ENCODE data around the gene SLC25A11. TPM values are rescaled to one million over a fixed set of nuclear protein-coding genes. Genes with fewer than 3 reads are reported as not detected.

Gene SLC25A11
- total and polyA plus RNA-seq, 2 experiments from 2014 or later: 59.5 to 78.7 TPM

DNA sequence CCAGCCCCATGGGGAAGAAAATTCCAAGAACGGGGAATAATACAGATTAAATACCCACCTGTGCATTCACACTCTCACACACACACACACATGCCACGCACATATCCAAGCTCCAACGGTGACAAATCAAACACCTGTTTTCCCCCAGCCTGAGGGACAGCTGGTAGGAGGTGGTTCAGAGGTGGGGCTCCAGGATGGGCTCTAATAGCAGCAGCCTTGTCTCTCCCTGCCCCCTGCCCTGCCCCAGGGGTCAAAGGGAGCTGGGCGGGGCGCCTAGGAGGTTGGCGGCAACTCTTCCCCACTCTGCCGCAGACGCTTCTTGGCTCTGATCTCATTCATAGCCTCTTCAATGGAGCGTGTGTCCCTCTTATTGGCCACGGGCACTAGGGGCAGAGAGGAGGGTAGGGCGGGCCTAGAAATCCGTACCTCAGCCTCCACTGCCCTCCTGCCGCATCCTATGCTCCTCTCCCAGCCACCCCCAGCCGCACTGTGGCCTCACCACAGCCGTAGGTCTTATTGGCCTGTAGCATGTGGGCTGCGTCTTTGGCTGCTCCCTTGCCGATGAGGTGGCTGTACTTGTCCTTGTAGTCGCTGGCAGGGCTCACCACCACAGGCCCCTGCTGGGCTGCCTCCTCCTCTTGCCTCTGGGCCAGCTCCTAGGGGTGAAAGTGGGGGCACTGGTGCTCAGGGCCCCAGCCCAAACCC lies 19.6 kb upstream of the SLC25A11 start:
- no peak overlapping the region for H3K4me2 ChIP-seq
- H3K9me2 ChIP-seq (replicated peaks; ENCODE audit: insufficient read depth): no peaks in the 10 kb centered on the region
- H4K20me1 ChIP-seq (ENCODE audit: insufficient read depth, poor library complexity, severe bottlenecking): no peaks in the 10 kb centered on the region
- TF ChIP-seq EZH2 (IDR thresholded peaks at IDR 0.05; ENCODE audit: borderline replicate concordance): no peak
- no peak for TF ChIP-seq EZH2phosphoT487 (IDR thresholded peaks at IDR 0.05; ENCODE audit: low read depth, severe bottlenecking, unreplicated experiment)
- TF ChIP-seq, protein P1, sequence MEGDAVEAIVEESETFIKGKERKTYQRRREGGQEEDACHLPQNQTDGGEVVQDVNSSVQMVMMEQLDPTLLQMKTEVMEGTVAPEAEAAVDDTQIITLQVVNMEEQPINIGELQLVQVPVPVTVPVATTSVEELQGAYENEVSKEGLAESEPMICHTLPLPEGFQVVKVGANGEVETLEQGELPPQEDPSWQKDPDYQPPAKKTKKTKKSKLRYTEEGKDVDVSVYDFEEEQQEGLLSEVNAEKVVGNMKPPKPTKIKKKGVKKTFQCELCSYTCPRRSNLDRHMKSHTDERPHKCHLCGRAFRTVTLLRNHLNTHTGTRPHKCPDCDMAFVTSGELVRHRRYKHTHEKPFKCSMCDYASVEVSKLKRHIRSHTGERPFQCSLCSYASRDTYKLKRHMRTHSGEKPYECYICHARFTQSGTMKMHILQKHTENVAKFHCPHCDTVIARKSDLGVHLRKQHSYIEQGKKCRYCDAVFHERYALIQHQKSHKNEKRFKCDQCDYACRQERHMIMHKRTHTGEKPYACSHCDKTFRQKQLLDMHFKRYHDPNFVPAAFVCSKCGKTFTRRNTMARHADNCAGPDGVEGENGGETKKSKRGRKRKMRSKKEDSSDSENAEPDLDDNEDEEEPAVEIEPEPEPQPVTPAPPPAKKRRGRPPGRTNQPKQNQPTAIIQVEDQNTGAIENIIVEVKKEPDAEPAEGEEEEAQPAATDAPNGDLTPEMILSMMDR (IDR thresholded peaks at IDR 0.05; ENCODE audit: poor library complexity): no peak
- peaks cover 5% of the 10 kb centered on the region for H3K79me2 ChIP-seq
- H3K36me3 ChIP-seq (replicated peaks; ENCODE audit: insufficient read depth, low read depth): no peaks in the 10 kb centered on the region
- no peak for DNase-seq (ENCODE audit: low spot score)
- no peaks in the 10 kb centered on the region for H3K4me1 ChIP-seq (ENCODE audit: insufficient read depth)
- H2AFZ ChIP-seq: no peak overlapping the region
- no peaks in the 10 kb centered on the region for H3K9me3 ChIP-seq (ENCODE audit: low read depth)
- H3K4me3 ChIP-seq: no peak overlapping the region
- H3K27ac ChIP-seq: no peak overlapping the region
- H3K27me3 ChIP-seq: no peaks in the 10 kb centered on the region
- 92% methylated on average over 18 of the region's 18 CpGs for WGBS (ENCODE audit: low lambda C conversion rate, missing lambda C conversion rate)

DNA sequence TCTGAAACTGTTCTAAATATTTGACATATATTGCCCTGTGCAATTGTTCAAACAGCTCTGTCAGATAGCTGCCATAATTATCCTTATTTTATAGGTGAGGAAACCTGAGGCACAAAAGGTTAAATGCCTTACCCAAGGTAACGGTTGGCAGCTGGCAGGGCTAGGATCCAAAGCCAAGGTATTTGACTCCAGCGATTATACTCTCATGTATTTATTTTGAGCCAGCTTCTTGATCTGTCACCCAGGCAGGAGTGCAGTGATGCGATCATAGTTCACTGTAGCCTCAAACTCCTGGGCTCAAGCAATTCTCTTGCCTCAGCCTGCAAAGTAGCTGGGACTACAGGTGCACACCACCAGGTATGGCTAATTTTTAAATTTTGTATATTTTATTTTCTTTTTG lies 18.3 kb upstream of the SLC25A11 start:
- Histone ChIP-seq H3K36me3 (replicated peaks; ENCODE audit: insufficient read depth, low read depth) (no peaks in the 10 kb centered on the region), H3K4me2 (no peak overlapping the region), H3K4me3 (no peak overlapping the region), H3K27ac (no peak overlapping the region), H3K27me3 (no peaks in the 10 kb centered on the region), H4K20me1 (ENCODE audit: insufficient read depth, poor library complexity, severe bottlenecking) (no peaks in the 10 kb centered on the region), H3K9me2 (replicated peaks; ENCODE audit: insufficient read depth) (no peaks in the 10 kb centered on the region), H3K79me2 (no peaks in the 10 kb centered on the region), H3K4me1 (ENCODE audit: insufficient read depth) (no peaks in the 10 kb centered on the region), H3K9me3 (ENCODE audit: low read depth) (no peaks in the 10 kb centered on the region), H2AFZ (no peak overlapping the region)
- no peak for DNase-seq (ENCODE audit: low spot score)
- WGBS (ENCODE audit: low lambda C conversion rate, missing lambda C conversion rate): 97% methylated on average over 3 of the region's 3 CpGs
- TF ChIP-seq EZH2phosphoT487 (IDR thresholded peaks at IDR 0.05; ENCODE audit: low read depth, severe bottlenecking, unreplicated experiment) (no peak), EZH2 (IDR thresholded peaks at IDR 0.05; ENCODE audit: borderline replicate concordance) (no peak)
- TF ChIP-seq, protein P1 (IDR thresholded peaks at IDR 0.05; ENCODE audit: poor library complexity): no peak

DNA sequence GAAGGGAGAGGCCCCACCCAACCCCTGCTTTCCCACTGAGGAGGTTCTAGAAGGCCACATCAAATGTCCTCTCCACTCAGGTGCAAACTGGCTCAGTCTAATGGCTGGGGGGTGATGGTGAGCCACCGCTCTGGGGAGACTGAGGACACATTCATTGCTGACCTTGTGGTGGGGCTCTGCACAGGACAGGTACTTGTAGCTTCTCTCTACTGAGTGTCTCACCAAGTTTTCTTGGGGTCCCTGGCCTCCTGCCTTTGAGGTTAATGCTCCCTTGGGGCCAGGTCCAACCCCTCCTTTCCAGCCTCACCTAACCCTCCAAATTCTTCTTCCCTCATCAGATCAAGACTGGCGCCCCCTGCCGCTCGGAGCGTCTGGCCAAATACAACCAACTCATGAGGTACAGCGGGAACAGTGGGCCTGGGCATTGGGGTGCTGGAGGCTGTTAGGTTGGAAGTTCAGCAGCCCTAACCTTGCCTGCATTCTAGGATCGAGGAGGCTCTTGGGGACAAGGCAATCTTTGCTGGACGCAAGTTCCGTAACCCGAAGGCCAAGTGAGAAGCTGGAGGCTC lies 16.7 kb upstream of the SLC25A11 start:
- Histone ChIP-seq H2AFZ (no peak overlapping the region), H3K4me1 (ENCODE audit: insufficient read depth) (no peaks in the 10 kb centered on the region), H3K27me3 (no peaks in the 10 kb centered on the region), H3K36me3 (replicated peaks; ENCODE audit: insufficient read depth, low read depth) (no peaks in the 10 kb centered on the region), H3K4me3 (no peak overlapping the region), H4K20me1 (ENCODE audit: insufficient read depth, poor library complexity, severe bottlenecking) (no peaks in the 10 kb centered on the region), H3K9me3 (ENCODE audit: low read depth) (no peaks in the 10 kb centered on the region), H3K27ac (no peak overlapping the region), H3K9me2 (replicated peaks; ENCODE audit: insufficient read depth) (no peaks in the 10 kb centered on the region), H3K79me2 (no peaks in the 10 kb centered on the region), H3K4me2 (no peak overlapping the region)
- TF ChIP-seq EZH2phosphoT487 (IDR thresholded peaks at IDR 0.05; ENCODE audit: low read depth, severe bottlenecking, unreplicated experiment) (no peak), EZH2 (IDR thresholded peaks at IDR 0.05; ENCODE audit: borderline replicate concordance) (no peak)
- TF ChIP-seq, protein P1 (IDR thresholded peaks at IDR 0.05; ENCODE audit: poor library complexity): no peak
- DNase-seq (ENCODE audit: low spot score): no peak
- 81% methylated on average over 10 of the region's 10 CpGs for WGBS (ENCODE audit: low lambda C conversion rate, missing lambda C conversion rate)
